Calu3 (cell line): ENCODE results near the gene BMAL1. TPM values are rescaled to one million over a fixed set of nuclear protein-coding genes. Genes with fewer than 3 reads are reported as not detected.
A peak's percentile ranks its signal among the peaks of the same experiment; 100 is the strongest.
"Not testable (repeated sequence)": the region's sequence is repeated elsewhere in the genome, so short reads cannot be mapped to it uniquely, and the experiment has no call there.

Experiments used
- BruUV-seq: library from RNA; stranded (reverse); fragments of 400-500 nt; replicated peaks from 2 replicates; lab custom pipeline; 2021; lab: Mats Ljungman, UMichigan
- CTCF ChIA-PET: fragments of 300-600 bp; sonication (Branson Sonifier 250); formaldehyde crosslinking; loops from one replicate; lab custom pipeline; 2022; ENCODE audit warnings: antibody characterized with exemption; lab: Charles Lee
- DNase-seq: peaks from one replicate; pipeline ENCODE4 v3.0.0; 2022
- H3K27ac Mint-ChIP-seq: one replicate; pipeline ENCODE4 v1.8.0; 2022; ENCODE audit warnings: mixed read lengths; ENCODE audit not compliant: unreplicated experiment
- H3K27me3 Mint-ChIP-seq: one replicate; pipeline ENCODE4 v1.8.0; 2022; ENCODE audit warnings: mixed read lengths; ENCODE audit not compliant: unreplicated experiment
- H3K36me3 Mint-ChIP-seq: one replicate; pipeline ENCODE4 v1.8.0; 2022; ENCODE audit warnings: mild to moderate bottlenecking, moderate library complexity, mixed read lengths; ENCODE audit not compliant: insufficient read depth, unreplicated experiment
- H3K4me1 Mint-ChIP-seq: one replicate; pipeline ENCODE4 v1.8.0; 2022; ENCODE audit warnings: mild to moderate bottlenecking, low read depth, mixed read lengths; ENCODE audit not compliant: unreplicated experiment
- H3K4me3 Mint-ChIP-seq: one replicate; pipeline ENCODE4 v1.8.0; 2022; ENCODE audit warnings: mild to moderate bottlenecking, low read depth, moderate library complexity, mixed read lengths; ENCODE audit not compliant: unreplicated experiment
- H3K9me3 Mint-ChIP-seq: one replicate; pipeline ENCODE4 v1.8.0; 2022; ENCODE audit warnings: low read depth, mixed read lengths; ENCODE audit not compliant: unreplicated experiment
- intact Hi-C: fragments of 100-400 bp; cut with micrococcal nuclease; formaldehyde crosslinking; loops from one replicate; pipeline ENCODE4 v1.10.0; 2022; ENCODE audit not compliant: unreplicated experiment
- total RNA-seq: library from RNA; stranded (reverse); gene quantifications from 2 replicates; pipeline ENCODE4 v1.2.3, GENCODE V29; 2022
- TF ChIP-seq, protein P1 (sequence below): fragments of 200-600 bp; IDR thresholded peaks from one replicate; pipeline ENCODE4 v1.8.0; 2022; ENCODE audit warnings: antibody characterized with exemption; ENCODE audit not compliant: unreplicated experiment

Gene BMAL1
- total RNA-seq, 1 experiment from 2014 or later: 10.3 TPM

GRCh38 chr11:13384908-13385640 lies 107.5 kb downstream of the BMAL1 start:
- CTCF ChIA-PET: interaction anchor here (1.0 to 1.1 kb wide), 2 partner anchors 17 to 175 kb away, joined by 3 to 8 read pairs; no protein-coding TSS in a partner anchor
- H3K4me3 Mint-ChIP-seq: no peak overlapping the region
- no peaks in the 10 kb centered on the region for H3K27me3 Mint-ChIP-seq
- intact Hi-C loops: loop anchor here (1.0 kb wide), 1 partner anchor 175 kb away; no protein-coding TSS in a partner anchor
- H3K9me3 Mint-ChIP-seq: no peaks in the 10 kb centered on the region
- peaks cover 10% of the 10 kb centered on the region for H3K36me3 Mint-ChIP-seq
- no TSS peak for BruUV-seq
- DNase-seq: peak; percentile 32
- no peaks in the 10 kb centered on the region for H3K4me1 Mint-ChIP-seq
- TF ChIP-seq, protein P1, sequence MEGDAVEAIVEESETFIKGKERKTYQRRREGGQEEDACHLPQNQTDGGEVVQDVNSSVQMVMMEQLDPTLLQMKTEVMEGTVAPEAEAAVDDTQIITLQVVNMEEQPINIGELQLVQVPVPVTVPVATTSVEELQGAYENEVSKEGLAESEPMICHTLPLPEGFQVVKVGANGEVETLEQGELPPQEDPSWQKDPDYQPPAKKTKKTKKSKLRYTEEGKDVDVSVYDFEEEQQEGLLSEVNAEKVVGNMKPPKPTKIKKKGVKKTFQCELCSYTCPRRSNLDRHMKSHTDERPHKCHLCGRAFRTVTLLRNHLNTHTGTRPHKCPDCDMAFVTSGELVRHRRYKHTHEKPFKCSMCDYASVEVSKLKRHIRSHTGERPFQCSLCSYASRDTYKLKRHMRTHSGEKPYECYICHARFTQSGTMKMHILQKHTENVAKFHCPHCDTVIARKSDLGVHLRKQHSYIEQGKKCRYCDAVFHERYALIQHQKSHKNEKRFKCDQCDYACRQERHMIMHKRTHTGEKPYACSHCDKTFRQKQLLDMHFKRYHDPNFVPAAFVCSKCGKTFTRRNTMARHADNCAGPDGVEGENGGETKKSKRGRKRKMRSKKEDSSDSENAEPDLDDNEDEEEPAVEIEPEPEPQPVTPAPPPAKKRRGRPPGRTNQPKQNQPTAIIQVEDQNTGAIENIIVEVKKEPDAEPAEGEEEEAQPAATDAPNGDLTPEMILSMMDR: peak; percentile 49
- no peak overlapping the region for H3K27ac Mint-ChIP-seq

DNA sequence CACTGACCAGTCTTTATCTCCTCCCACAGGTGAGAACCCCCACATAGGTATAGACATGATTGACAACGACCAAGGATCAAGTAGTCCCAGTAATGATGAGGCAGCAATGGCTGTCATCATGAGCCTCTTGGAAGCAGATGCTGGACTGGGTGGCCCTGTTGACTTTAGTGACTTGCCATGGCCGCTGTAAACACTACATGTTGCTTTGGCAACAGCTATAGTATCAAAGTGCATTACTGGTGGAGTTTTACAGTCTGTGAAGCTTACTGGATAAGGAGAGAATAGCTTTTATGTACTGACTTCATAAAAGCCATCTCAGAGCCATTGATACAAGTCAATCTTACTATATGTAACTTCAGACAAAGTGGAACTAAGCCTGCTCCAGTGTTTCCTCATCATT lies 109.0 kb downstream of the BMAL1 start:
- H3K9me3 Mint-ChIP-seq: no peaks in the 10 kb centered on the region
- no peak for DNase-seq
- TF ChIP-seq, protein P1: no peak
- CTCF ChIA-PET: no interaction called here
- no peak overlapping the region for H3K27ac Mint-ChIP-seq
- no TSS peak for BruUV-seq
- H3K4me3 Mint-ChIP-seq: no peak overlapping the region
- intact Hi-C loops: no loop called here
- no peaks in the 10 kb centered on the region for H3K4me1 Mint-ChIP-seq
- no peaks in the 10 kb centered on the region for H3K27me3 Mint-ChIP-seq
- peaks cover 10% of the 10 kb centered on the region for H3K36me3 Mint-ChIP-seq

GRCh38 chr11:13388741-13389140 lies 111.2 kb downstream of the BMAL1 start:
- Mint-ChIP-seq H3K9me3 (no peaks in the 10 kb centered on the region), H3K27ac (no peak overlapping the region), H3K36me3 (peaks cover 10% of the 10 kb centered on the region), H3K4me3 (no peak overlapping the region), H3K4me1 (no peaks in the 10 kb centered on the region), H3K27me3 (no peaks in the 10 kb centered on the region)
- no TSS peak for BruUV-seq
- DNase-seq: no peak
- CTCF ChIA-PET: interaction anchor here (0.7 kb wide), 1 partner anchor 186 kb away, joined by 5 read pairs; no protein-coding TSS in a partner anchor
- TF ChIP-seq, protein P1: no peak
- intact Hi-C loops: no loop called here

DNA sequence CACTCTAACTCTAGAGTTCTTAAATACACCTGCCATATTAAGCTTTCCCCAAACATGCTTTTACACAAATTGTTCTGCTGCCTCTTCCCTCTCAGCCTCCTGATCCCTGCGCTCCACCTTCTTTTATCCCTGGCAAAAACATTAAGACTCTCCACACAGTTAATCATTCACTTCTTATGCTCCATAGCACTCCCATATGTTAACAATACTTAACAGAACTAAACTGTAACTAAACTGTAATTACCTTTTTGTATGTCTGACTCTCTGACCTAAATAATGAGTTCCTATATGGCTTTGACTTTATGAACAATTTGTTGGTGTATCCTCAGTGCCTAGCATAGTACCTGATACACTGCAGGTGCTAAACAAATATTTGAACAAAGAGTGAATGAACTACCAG lies 113.6 kb downstream of the BMAL1 start:
- Mint-ChIP-seq H3K9me3 (no peaks in the 10 kb centered on the region), H3K4me3 (no peak overlapping the region), H3K36me3 (peaks cover 9% of the 10 kb centered on the region), H3K4me1 (no peaks in the 10 kb centered on the region), H3K27me3 (no peaks in the 10 kb centered on the region), H3K27ac (no peak overlapping the region)
- BruUV-seq: no TSS peak
- intact Hi-C loops: no loop called here
- TF ChIP-seq, protein P1: no peak
- no peak for DNase-seq
- CTCF ChIA-PET: no interaction called here

- intact Hi-C loops, H3K4me1 Mint-ChIP-seq, CTCF ChIA-PET, DNase-seq, BruUV-seq, H3K27ac Mint-ChIP-seq, H3K36me3 Mint-ChIP-seq, H3K4me3 Mint-ChIP-seq, H3K9me3 Mint-ChIP-seq, H3K27me3 Mint-ChIP-seq: not testable (repeated sequence)
Measured at GRCh38 chr11:13398335-13398734, 120.7 kb downstream of the BMAL1 start.
